ENCODE data around the gene KBTBD2.

- TF ChIP-seq CTCF (conservative IDR thresholded peaks at IDR 0.05; ENCODE audit: low read depth in 2 of 2) (no peak), EZH2 (IDR thresholded peaks at IDR 0.05; ENCODE audit: low read depth, unreplicated experiment) (no peak), EZH2phosphoT487 (IDR thresholded peaks at IDR 0.05; ENCODE audit: unreplicated experiment) (no peak), CREB1 (CRISPR knock-in tag; IDR thresholded peaks at IDR 0.05; ENCODE audit: low read depth) (no peak), POLR2AphosphoS5 (IDR thresholded peaks at IDR 0.05; ENCODE audit: low read depth) (no peak), REST (IDR thresholded peaks at IDR 0.05; ENCODE audit: unreplicated experiment) (no peak), ETS1 (IDR thresholded peaks at IDR 0.05) (no peak), JUNB (IDR thresholded peaks at IDR 0.05; ENCODE audit: unreplicated experiment) (no peak)
These were observed 32.9 kb downstream of the KBTBD2 start for GRCh38 chr7:32858648-32859047.
